Ectodermal cell (in vitro differentiated cells): Measurements from ENCODE around the gene CTNND1.
A peak's percentile ranks its signal among the peaks of the same experiment; 100 is the strongest.

Experiments used
- H3K27ac ChIP-seq: 2 replicates; pipeline ENCODE4 v1.7.0; 2013; ENCODE audit warnings: mild to moderate bottlenecking, low read depth, low read length; ENCODE audit not compliant: insufficient read depth, poor library complexity, severe bottlenecking
- H3K27me3 ChIP-seq: 2 replicates; pipeline ENCODE4 v1.7.0; 2013; ENCODE audit warnings: mild to moderate bottlenecking, low read length; ENCODE audit not compliant: insufficient read depth, control insufficient read depth, poor library complexity, severe bottlenecking
- H3K36me3 ChIP-seq: one replicate; pipeline ENCODE4 v1.7.0; 2013; ENCODE audit warnings: low read length; ENCODE audit not compliant: control insufficient read depth, insufficient read depth
- H3K4me1 ChIP-seq: one replicate; pipeline ENCODE4 v1.7.0; 2013; ENCODE audit warnings: low read length; ENCODE audit not compliant: control insufficient read depth, insufficient read depth
- H3K4me3 ChIP-seq: 2 replicates; pipeline ENCODE4 v1.7.0; 2013; ENCODE audit warnings: low read depth, low read length, control low read depth; ENCODE audit not compliant: insufficient read depth
- H3K9me3 ChIP-seq: 2 replicates; pipeline ENCODE4 v1.7.0; 2013; ENCODE audit warnings: mild to moderate bottlenecking, low read length, moderate library complexity; ENCODE audit not compliant: control insufficient read depth
- WGBS, 2 experiments: methylation state at CpG; one replicate each; pipeline ENCODE4 v1.1.7; 2013; ENCODE audit warnings: missing lambda C conversion rate in 2 of 2; 5-methylcytosine and 5-hydroxymethylcytosine counted together

The CTNND1 gene

GRCh38 chr11:57762235-57762861, 746 bp downstream of the CTNND1 start:
- Histone ChIP-seq H3K4me1 (peaks cover 3% of the 10 kb centered on the region), H3K27me3 (no peaks in the 10 kb centered on the region), H3K4me3 (peak overlapping the region; percentile 45), H3K27ac (peak overlapping the region; percentile 88), H3K36me3 (no peaks in the 10 kb centered on the region), H3K9me3 (no peaks in the 10 kb centered on the region)
- WGBS, 2 experiments = 1 to 2% methylated on average over 7 to 9 of the region's 9 CpGs

GRCh38 chr11:57763568-57763967, 2.0 kb downstream of the CTNND1 start:
- H3K27ac ChIP-seq = no peak overlapping the region
- peak overlapping the region; percentile 45 for H3K4me3 ChIP-seq
- 8 to 13% methylated on average over 1 of the region's 1 CpG for WGBS, 2 experiments
- no peaks in the 10 kb centered on the region for H3K9me3 ChIP-seq
- H3K4me1 ChIP-seq = peaks cover 3% of the 10 kb centered on the region
- H3K36me3 ChIP-seq = no peaks in the 10 kb centered on the region
- H3K27me3 ChIP-seq = no peaks in the 10 kb centered on the region

DNA sequence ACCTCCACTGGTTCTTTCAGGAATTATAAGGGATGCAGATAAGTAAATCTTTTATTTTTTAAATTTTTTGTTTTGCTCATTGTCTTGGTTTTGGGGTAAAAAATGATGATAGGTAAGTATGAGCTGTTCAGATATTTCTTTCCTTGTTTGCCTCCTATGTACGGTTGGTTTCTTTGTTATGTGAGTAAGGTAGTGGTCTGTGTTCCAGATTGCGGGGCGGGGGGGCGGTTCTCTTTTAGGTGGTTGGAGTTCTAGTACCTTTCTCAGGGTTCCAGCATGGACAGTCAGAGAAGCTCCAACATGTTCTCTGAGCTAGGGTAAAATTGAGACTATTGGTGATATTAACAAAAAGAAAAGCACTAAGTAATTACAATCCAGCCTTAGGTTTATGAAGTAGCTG, 2.4 kb downstream of the CTNND1 start:
- Histone ChIP-seq H3K27ac (peak overlapping the region; percentile 28), H3K36me3 (no peaks in the 10 kb centered on the region), H3K9me3 (no peaks in the 10 kb centered on the region), H3K4me3 (peak overlapping the region; percentile 45), H3K27me3 (no peaks in the 10 kb centered on the region), H3K4me1 (peaks cover 3% of the 10 kb centered on the region)
- WGBS, 2 experiments = 40 to 56% methylated on average over 4 of the region's 4 CpGs

DNA sequence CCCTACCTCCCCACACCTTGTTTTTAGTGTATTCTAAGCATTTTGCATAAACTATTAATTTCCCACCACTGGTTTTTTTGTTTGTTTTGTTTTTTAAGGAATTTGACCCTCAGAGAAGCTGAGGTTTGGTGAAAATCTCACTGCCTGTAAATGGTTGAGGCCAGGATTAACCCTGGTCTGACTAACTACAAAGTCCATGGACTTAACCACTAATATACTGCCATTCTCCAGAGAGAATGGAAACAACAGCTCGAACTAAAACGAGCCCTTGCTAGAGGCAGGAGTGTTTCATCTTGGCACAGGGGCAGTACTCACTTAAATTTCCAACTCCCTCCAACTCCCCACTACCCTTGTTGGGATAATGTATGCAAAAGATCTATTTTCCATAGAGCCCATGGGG, 3.0 kb downstream of the CTNND1 start:
- H3K4me3 ChIP-seq = peak overlapping the region; percentile 45
- no peaks in the 10 kb centered on the region for H3K27me3 ChIP-seq
- H3K9me3 ChIP-seq = no peaks in the 10 kb centered on the region
- H3K4me1 ChIP-seq = peaks cover 3% of the 10 kb centered on the region
- H3K36me3 ChIP-seq = no peaks in the 10 kb centered on the region
- H3K27ac ChIP-seq = no peak overlapping the region
- WGBS, 2 experiments = 31 to 59% methylated on average over 2 of the region's 2 CpGs

GRCh38 chr11:57764972-57765371, 3.4 kb downstream of the CTNND1 start:
- Histone ChIP-seq H3K27ac (no peak overlapping the region), H3K4me3 (peak overlapping the region; percentile 45)

GRCh38 chr11:57770793-57771192, 9.2 kb downstream of the CTNND1 start:
- no peak overlapping the region for H3K27ac ChIP-seq
- H3K9me3 ChIP-seq = no peaks in the 10 kb centered on the region
- no peak overlapping the region for H3K4me3 ChIP-seq
- no peaks in the 10 kb centered on the region for H3K36me3 ChIP-seq
- WGBS, 2 experiments = 88 to 95% methylated on average over 1 of the region's 1 CpG
- H3K27me3 ChIP-seq = no peaks in the 10 kb centered on the region
- peaks cover 11% of the 10 kb centered on the region for H3K4me1 ChIP-seq

More at GRCh38 chr11:57764972-57765371, 3.4 kb downstream of the CTNND1 start:
- Histone ChIP-seq H3K9me3 (no peaks in the 10 kb centered on the region), H3K4me1 (peaks cover 3% of the 10 kb centered on the region), H3K36me3 (no peaks in the 10 kb centered on the region), H3K27me3 (no peaks in the 10 kb centered on the region)
- 71 to 79% methylated on average over 1 of the region's 2 CpGs for WGBS, 2 experiments

- H3K9me3 ChIP-seq = no peaks in the 10 kb centered on the region
Measured at GRCh38 chr11:57771365-57771764, 9.8 kb downstream of the CTNND1 start.

DNA sequence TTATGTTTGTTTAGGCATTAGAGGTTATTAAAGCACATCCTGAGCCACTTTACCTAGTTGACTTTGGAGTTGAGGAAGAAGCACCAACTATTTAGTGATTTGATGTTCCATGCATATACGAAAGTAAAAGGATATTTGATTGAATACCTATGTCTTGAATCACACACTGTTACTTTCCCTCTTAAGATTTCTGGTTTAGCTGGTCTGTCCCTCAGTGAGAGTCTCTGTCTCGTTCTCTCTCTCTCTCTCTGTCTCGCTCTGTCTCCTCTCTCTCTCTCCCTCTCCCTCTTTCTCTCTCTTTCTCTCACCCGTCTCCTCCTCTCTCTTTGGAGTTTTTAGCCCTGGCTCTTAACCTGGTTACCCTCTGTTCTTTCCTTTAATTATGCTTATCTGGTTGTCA, 11.0 kb downstream of the CTNND1 start:
- Histone ChIP-seq H3K27ac (no peak overlapping the region), H3K4me3 (no peak overlapping the region), H3K4me1 (peaks cover 29% of the 10 kb centered on the region), H3K36me3 (no peaks in the 10 kb centered on the region), H3K27me3 (no peaks in the 10 kb centered on the region), H3K9me3 (no peaks in the 10 kb centered on the region)
- WGBS, 2 experiments = 89 to 97% methylated on average over 4 of the region's 4 CpGs

More at GRCh38 chr11:57771365-57771764, 9.8 kb downstream of the CTNND1 start:
- Histone ChIP-seq H3K4me3 (no peak overlapping the region), H3K27me3 (no peaks in the 10 kb centered on the region), H3K27ac (no peak overlapping the region), H3K4me1 (peaks cover 17% of the 10 kb centered on the region), H3K36me3 (no peaks in the 10 kb centered on the region)
- WGBS, 2 experiments = 93 to 95% methylated on average over 1 to 3 of the region's 3 CpGs

- Histone ChIP-seq H3K9me3 (no peaks in the 10 kb centered on the region), H3K4me1 (peaks cover 35% of the 10 kb centered on the region), H3K27ac (no peak overlapping the region), H3K27me3 (no peaks in the 10 kb centered on the region), H3K4me3 (no peak overlapping the region), H3K36me3 (no peaks in the 10 kb centered on the region)
- WGBS, 2 experiments = 94 to 99% methylated on average over 4 of the region's 5 CpGs
Measured at GRCh38 chr11:57773026-57773598, 11.5 kb downstream of the CTNND1 start.

DNA sequence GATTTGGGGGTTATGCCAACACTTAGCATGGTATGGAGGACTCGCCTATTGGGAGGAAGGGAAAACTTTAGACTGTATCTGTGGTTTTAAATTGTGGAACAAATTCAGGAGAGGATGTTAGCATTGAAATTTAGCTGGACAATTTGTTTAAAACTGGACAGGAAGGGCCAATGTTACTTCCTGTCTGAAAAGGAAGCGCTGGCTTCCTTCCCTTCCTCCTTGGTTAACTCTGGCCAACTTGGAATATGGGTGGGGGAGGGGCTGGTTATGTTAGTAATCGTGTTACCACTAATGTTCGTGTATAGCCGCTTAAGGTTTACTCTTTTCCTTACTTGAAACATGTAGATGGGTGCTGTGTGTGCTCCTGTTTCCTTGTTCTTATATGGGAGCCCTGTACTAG, 13.9 kb downstream of the CTNND1 start:
- H3K27ac ChIP-seq = peak overlapping the region; percentile 79
- 78 to 89% methylated on average over 5 of the region's 5 CpGs for WGBS, 2 experiments
- no peaks in the 10 kb centered on the region for H3K36me3 ChIP-seq
- H3K4me1 ChIP-seq = peaks cover 50% of the 10 kb centered on the region
- H3K4me3 ChIP-seq = peak overlapping the region; percentile 8
- no peaks in the 10 kb centered on the region for H3K27me3 ChIP-seq
- H3K9me3 ChIP-seq = no peaks in the 10 kb centered on the region
